ENCODE measurements around the gene SLC25A4. TPM values are rescaled to one million over a fixed set of nuclear protein-coding genes. Genes with fewer than 3 reads are reported as not detected.
"Not testable (repeated sequence)": the region's sequence is repeated elsewhere in the genome, so short reads cannot be mapped to it uniquely, and the experiment has no call there.

Gene SLC25A4
- total RNA-seq, 1 donor from 2014 or later = 24.1 TPM

GRCh38 chr4:185115827-185116232, 27.2 kb upstream of the SLC25A4 start:
- Mint-ChIP-seq H3K9me3 (no peaks in the 10 kb centered on the region), H3K4me1 (peaks cover 23% of the 10 kb centered on the region), H3K27me3 (ENCODE audit: low read depth) (no peaks in the 10 kb centered on the region), H3K36me3 (ENCODE audit: low read depth) (no peaks in the 10 kb centered on the region), H3K4me3 (no peak overlapping the region), H3K27ac (ENCODE audit: unreplicated experiment) (peak overlapping the region; percentile 38)
- no peak for TF ChIP-seq CTCF (conservative IDR thresholded peaks at IDR 0.05)
- peak; percentile 28 for DNase-seq (ENCODE audit: low read depth, low spot score)

- Mint-ChIP-seq H3K27me3 (ENCODE audit: low read depth) (no peaks in the 10 kb centered on the region), H3K9me3 (no peaks in the 10 kb centered on the region), H3K4me1 (peaks cover 11% of the 10 kb centered on the region), H3K27ac (ENCODE audit: unreplicated experiment) (no peak overlapping the region), H3K4me3 (no peak overlapping the region), H3K36me3 (ENCODE audit: low read depth) (no peaks in the 10 kb centered on the region)
- no peak for TF ChIP-seq CTCF (conservative IDR thresholded peaks at IDR 0.05)
- no peak for DNase-seq (ENCODE audit: low read depth, low spot score)
Measured at GRCh38 chr4:185117300-185117934, 25.6 kb upstream of the SLC25A4 start.

GRCh38 chr4:185118876-185119275, 24.2 kb upstream of the SLC25A4 start:
- H3K4me3 Mint-ChIP-seq = no peak overlapping the region
- DNase-seq (ENCODE audit: low read depth, low spot score) = no peak
- H3K4me1 Mint-ChIP-seq = peaks cover 11% of the 10 kb centered on the region
- H3K36me3 Mint-ChIP-seq (ENCODE audit: low read depth) = no peaks in the 10 kb centered on the region
- TF ChIP-seq CTCF (conservative IDR thresholded peaks at IDR 0.05) = no peak
- H3K27me3 Mint-ChIP-seq (ENCODE audit: low read depth) = peaks cover 13% of the 10 kb centered on the region
- H3K9me3 Mint-ChIP-seq = no peaks in the 10 kb centered on the region
- H3K27ac Mint-ChIP-seq (ENCODE audit: unreplicated experiment) = no peak overlapping the region

- H3K9me3 Mint-ChIP-seq; H3K27ac Mint-ChIP-seq (ENCODE audit: unreplicated experiment); DNase-seq (ENCODE audit: low read depth, low spot score); H3K4me3 Mint-ChIP-seq; H3K36me3 Mint-ChIP-seq (ENCODE audit: low read depth): not testable (repeated sequence)
- Mint-ChIP-seq H3K4me1 (peaks cover 11% of the 10 kb centered on the region), H3K27me3 (ENCODE audit: low read depth) (peaks cover 15% of the 10 kb centered on the region)
Measured at GRCh38 chr4:185119467-185119866, 23.6 kb upstream of the SLC25A4 start.

- Mint-ChIP-seq H3K4me1 (peaks cover 11% of the 10 kb centered on the region), H3K27ac (ENCODE audit: unreplicated experiment) (no peak overlapping the region), H3K9me3 (no peaks in the 10 kb centered on the region), H3K4me3 (no peak overlapping the region), H3K27me3 (ENCODE audit: low read depth) (peaks cover 21% of the 10 kb centered on the region), H3K36me3 (ENCODE audit: low read depth) (no peaks in the 10 kb centered on the region)
- DNase-seq (ENCODE audit: low read depth, low spot score) = no peak
- no peak for TF ChIP-seq CTCF (conservative IDR thresholded peaks at IDR 0.05)
Measured at GRCh38 chr4:185119927-185120630, 23.0 kb upstream of the SLC25A4 start.

- H3K4me1 Mint-ChIP-seq = peaks cover 11% of the 10 kb centered on the region
- H3K27ac Mint-ChIP-seq (ENCODE audit: unreplicated experiment) = no peak overlapping the region
- H3K27me3 Mint-ChIP-seq (ENCODE audit: low read depth) = peaks cover 25% of the 10 kb centered on the region
- H3K36me3 Mint-ChIP-seq (ENCODE audit: low read depth) = no peaks in the 10 kb centered on the region
- no peaks in the 10 kb centered on the region for H3K9me3 Mint-ChIP-seq
- no peak for DNase-seq (ENCODE audit: low read depth, low spot score)
- no peak overlapping the region for H3K4me3 Mint-ChIP-seq
- TF ChIP-seq CTCF (conservative IDR thresholded peaks at IDR 0.05) = no peak
Measured at GRCh38 chr4:185120631-185120946, 22.5 kb upstream of the SLC25A4 start.

All from neural crest cell (in vitro differentiated cells).